A673 (cell line): ENCODE data around the gene PTGES.

Experiments
- CTCF ChIP-seq: fragments of 300-800, 200-600 bp; sonication (generic); conservative IDR thresholded peaks from 2 replicates; pipeline ENCODE4 v1.5.1; 2017; ENCODE audit warnings: low read depth, mild to moderate bottlenecking, antibody characterized with exemption, low read length, moderate library complexity, mixed read lengths
- EZH2 ChIP-seq: fragments of 200-600 bp; sonication (generic); IDR thresholded peaks from 2 replicates; pipeline ENCODE4 v1.6.1; 2017; ENCODE audit warnings: borderline replicate concordance, low read depth, mild to moderate bottlenecking, mixed read lengths, antibody characterized with exemption, low read length; ENCODE audit not compliant: poor library complexity, severe bottlenecking

- TF ChIP-seq CTCF (no peak), EZH2 (no peak)
Observed at GRCh38 chr9:129701054-129701453, 51.8 kb downstream of the PTGES start.
